ENCODE data around the gene SNCAIP.

The SNCAIP gene

DNA sequence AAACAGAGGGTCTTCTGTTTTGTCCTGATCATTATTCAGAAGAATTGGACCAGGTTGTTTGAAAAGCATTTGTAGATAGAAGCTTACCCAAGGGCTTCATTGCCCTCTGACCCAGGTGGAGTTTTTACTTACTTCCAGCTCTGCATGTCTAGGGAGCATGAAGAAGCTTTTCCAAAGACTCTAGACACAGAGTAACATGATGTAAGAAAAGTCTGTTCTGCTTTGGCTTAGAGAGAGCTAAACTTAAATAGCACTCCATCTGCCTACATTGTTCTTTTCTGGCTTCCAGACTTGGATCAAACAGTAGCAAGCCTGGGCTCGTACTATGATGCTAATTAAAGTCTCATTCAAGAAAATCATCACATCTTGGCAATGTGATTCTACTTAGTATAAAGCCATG, 112.1 kb downstream of the SNCAIP start:
- no peak overlapping the region for H3K27ac Mint-ChIP-seq
- DNase-seq (ENCODE audit: low spot score), result no peak
- H3K4me1 Mint-ChIP-seq (ENCODE audit: low read depth), result no peaks in the 10 kb centered on the region
- H3K27me3 Mint-ChIP-seq (ENCODE audit: low read depth), result no peaks in the 10 kb centered on the region
- no peak overlapping the region for H3K4me3 Mint-ChIP-seq
- H3K36me3 Mint-ChIP-seq (ENCODE audit: low read depth), result no peaks in the 10 kb centered on the region
- no peaks in the 10 kb centered on the region for H3K9me3 Mint-ChIP-seq

DNA sequence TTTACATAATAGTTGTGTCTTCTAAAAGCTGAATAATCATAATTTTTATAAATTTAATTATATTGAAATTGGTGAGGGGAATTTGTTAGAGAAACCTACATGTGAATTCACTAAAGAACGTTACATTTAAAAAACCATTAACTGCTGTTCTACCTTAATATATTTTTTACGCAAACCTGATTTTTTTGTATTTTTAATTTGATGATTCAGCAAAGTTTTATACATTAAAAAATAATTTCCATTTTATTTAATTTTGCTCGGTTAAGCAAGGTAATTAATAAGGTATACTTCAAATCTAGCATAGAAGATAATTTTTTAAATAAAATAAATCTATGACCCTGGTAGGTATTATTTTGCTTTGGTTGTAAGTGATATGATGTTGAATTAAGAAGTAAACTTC, 114.3 kb downstream of the SNCAIP start:
- H3K27ac Mint-ChIP-seq, result no peak overlapping the region
- DNase-seq (ENCODE audit: low spot score), result no peak
- H3K9me3 Mint-ChIP-seq, result no peaks in the 10 kb centered on the region
- no peaks in the 10 kb centered on the region for H3K36me3 Mint-ChIP-seq (ENCODE audit: low read depth)
- no peaks in the 10 kb centered on the region for H3K4me1 Mint-ChIP-seq (ENCODE audit: low read depth)
- H3K4me3 Mint-ChIP-seq, result no peak overlapping the region
- H3K27me3 Mint-ChIP-seq (ENCODE audit: low read depth), result no peaks in the 10 kb centered on the region

DNA sequence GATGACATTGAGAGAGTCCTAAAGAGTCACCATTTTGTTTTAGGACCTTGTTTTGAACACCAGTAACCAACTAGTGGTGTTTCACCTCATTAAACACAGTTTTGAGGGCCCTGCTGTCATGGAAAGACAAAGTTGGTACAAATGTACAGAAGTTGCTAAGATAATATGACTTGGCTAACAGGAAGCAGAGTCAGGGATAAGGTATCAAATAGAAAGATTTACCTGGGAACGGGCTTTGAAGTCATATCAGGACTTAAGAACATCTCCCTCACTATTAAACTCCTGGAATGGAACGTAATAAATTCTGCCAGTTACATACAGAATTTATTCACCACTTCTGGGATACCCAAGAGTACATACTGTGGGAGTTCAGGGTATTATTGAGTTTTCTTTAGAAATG, 115.6 kb downstream of the SNCAIP start:
- no peak overlapping the region for H3K27ac Mint-ChIP-seq
- DNase-seq (ENCODE audit: low spot score), result no peak
- H3K4me3 Mint-ChIP-seq, result no peak overlapping the region
- no peaks in the 10 kb centered on the region for H3K4me1 Mint-ChIP-seq (ENCODE audit: low read depth)
- H3K27me3 Mint-ChIP-seq (ENCODE audit: low read depth), result no peaks in the 10 kb centered on the region
- no peaks in the 10 kb centered on the region for H3K36me3 Mint-ChIP-seq (ENCODE audit: low read depth)
- no peaks in the 10 kb centered on the region for H3K9me3 Mint-ChIP-seq

DNA sequence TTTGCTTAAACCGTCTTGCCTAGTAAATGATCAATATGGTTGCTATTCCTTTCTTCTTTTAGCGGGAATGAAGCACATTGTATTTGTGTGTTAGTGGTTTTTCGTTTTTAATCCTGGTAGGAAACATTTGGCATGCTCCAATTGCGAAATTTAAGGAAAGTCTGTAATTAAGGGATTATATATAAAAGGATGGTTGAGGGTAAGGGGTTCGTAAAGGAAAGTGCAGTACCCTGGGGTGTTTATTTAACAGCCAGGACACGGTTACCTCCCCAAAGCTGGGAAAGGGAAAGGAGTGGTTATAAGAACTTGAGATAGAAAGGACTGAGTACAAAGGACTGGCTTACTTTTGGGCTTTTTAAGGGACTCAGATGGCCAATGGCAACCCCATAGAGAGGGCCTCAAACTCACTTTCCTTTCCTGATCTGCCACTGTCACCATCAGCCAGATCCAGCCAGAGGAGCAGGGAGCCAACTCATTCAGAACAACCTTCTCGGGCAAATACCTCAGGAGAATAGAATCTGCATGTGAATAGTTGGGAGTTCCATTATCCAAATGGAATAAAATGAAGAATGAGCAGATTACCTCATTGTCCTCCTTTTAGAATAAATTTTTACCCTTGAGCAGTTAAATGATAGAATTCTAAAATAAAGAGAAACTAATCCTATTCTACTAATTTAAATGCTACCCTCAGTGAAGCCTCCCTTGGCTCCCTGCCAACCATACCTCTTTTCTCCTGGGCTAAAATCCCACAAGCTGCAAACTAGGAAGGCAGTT, 117.7 kb downstream of the SNCAIP start:
- Mint-ChIP-seq H3K4me1 (ENCODE audit: low read depth) (no peaks in the 10 kb centered on the region), H3K27ac (no peak overlapping the region), H3K27me3 (ENCODE audit: low read depth) (no peaks in the 10 kb centered on the region), H3K36me3 (ENCODE audit: low read depth) (no peaks in the 10 kb centered on the region), H3K4me3 (no peak overlapping the region), H3K9me3 (no peaks in the 10 kb centered on the region)
- no peak for DNase-seq (ENCODE audit: low spot score)

DNA sequence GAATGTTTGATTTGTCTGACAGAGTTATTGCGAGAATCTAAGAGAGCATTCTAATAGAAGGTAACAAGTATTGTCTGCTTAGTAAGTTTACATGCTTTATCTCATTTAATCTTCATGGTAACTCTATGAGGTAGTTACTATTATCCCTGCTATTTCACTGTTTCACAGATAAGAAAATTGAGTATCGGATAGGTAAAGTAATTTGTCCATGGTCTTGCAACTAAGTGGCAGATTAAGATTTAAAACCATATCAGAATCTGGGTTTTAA, 118.2 kb downstream of the SNCAIP start:
- H3K4me3 Mint-ChIP-seq, result no peak overlapping the region
- DNase-seq (ENCODE audit: low spot score), result no peak
- H3K36me3 Mint-ChIP-seq (ENCODE audit: low read depth), result no peaks in the 10 kb centered on the region

DNA sequence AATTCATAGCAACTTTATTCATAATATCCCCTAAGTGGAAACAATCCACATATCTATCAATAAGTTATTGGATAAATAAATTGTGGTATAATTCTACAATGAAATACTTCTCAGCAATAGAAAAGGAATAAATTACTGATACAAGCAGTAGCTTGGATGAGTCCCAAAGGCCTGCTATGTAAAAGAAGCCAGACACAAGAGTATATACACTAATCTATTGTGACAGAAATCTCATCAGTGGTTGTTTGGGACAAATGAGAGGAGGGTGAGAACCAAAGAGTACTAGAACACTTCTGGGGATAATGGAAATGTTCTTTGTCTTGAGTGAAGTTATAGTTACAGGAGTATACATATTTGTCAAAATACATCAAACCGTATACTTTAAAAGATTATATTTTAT, 119.3 kb downstream of the SNCAIP start:
- no peak for DNase-seq (ENCODE audit: low spot score)
- Mint-ChIP-seq H3K4me3 (no peak overlapping the region), H3K4me1 (ENCODE audit: low read depth) (no peaks in the 10 kb centered on the region), H3K9me3 (no peaks in the 10 kb centered on the region), H3K27ac (no peak overlapping the region), H3K27me3 (ENCODE audit: low read depth) (no peaks in the 10 kb centered on the region), H3K36me3 (ENCODE audit: low read depth) (no peaks in the 10 kb centered on the region)

More for the DNA sequence above, 118.2 kb downstream of the SNCAIP start:
- Mint-ChIP-seq H3K9me3 (no peaks in the 10 kb centered on the region), H3K4me1 (ENCODE audit: low read depth) (no peaks in the 10 kb centered on the region), H3K27me3 (ENCODE audit: low read depth) (no peaks in the 10 kb centered on the region), H3K27ac (no peak overlapping the region)

DNA sequence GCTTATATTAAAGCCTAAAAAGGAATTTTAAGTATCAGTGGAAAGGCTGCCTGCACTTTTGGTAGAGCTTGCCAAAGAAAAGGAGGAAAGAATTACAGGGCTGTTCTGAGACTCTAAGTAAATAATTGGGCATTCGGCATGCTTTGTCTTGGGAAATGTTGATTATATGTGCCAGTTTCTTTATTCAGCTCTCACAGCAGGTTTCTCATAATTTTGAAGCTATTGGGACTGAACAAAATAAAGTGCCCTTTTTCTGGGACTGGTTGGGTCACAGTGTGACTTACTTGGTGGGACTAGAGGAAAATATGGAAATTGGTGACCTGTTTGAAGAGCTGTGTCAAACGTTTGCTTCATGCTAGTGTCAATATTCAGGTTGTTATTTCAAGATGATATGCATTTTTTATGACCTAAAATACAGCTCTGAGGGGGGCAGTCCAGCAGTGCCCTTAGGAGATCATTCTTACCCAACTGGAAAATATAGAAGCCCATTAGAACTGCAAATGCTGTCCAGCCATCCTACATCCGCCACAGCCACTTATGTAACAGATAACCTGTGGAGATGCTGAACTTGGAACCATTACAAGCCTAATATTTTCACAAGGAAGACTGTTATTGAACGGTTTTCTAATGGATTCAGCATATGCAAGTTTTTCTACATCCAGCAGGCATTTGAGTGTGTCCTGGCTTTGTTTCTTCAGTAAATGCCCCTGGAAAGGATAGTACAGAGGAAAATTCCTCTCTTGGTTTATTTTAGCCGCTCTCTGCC, 122.4 kb downstream of the SNCAIP start:
- no peaks in the 10 kb centered on the region for H3K27me3 Mint-ChIP-seq (ENCODE audit: low read depth)
- no peak for DNase-seq (ENCODE audit: low spot score)
- H3K9me3 Mint-ChIP-seq, result no peaks in the 10 kb centered on the region
- H3K4me3 Mint-ChIP-seq, result no peak overlapping the region
- no peaks in the 10 kb centered on the region for H3K36me3 Mint-ChIP-seq (ENCODE audit: low read depth)
- no peaks in the 10 kb centered on the region for H3K4me1 Mint-ChIP-seq (ENCODE audit: low read depth)
- no peak overlapping the region for H3K27ac Mint-ChIP-seq

DNA sequence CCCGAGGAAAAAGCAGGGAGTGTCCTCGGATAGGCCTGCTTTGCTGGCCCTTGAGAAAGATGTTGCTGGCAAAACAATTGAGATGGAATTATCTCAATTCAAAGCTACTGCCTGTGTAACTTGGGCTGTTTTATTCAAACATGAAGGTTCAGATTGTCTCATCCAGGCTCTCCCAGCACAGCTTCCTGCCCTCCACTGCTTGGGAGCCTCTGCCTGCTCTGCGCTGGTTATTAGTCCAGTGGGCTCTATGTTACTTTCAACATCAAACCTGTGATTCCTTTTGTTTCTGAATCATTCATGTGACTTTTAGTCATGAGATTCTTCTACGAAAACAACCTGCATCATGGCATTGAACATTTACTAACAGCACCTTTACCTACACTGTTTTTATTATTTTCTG, 123.2 kb downstream of the SNCAIP start:
- H3K4me1 Mint-ChIP-seq (ENCODE audit: low read depth), result no peaks in the 10 kb centered on the region
- no peak overlapping the region for H3K27ac Mint-ChIP-seq
- no peaks in the 10 kb centered on the region for H3K27me3 Mint-ChIP-seq (ENCODE audit: low read depth)
- H3K4me3 Mint-ChIP-seq, result no peak overlapping the region
- no peaks in the 10 kb centered on the region for H3K9me3 Mint-ChIP-seq
- no peak for DNase-seq (ENCODE audit: low spot score)
- H3K36me3 Mint-ChIP-seq (ENCODE audit: low read depth), result no peaks in the 10 kb centered on the region

DNA sequence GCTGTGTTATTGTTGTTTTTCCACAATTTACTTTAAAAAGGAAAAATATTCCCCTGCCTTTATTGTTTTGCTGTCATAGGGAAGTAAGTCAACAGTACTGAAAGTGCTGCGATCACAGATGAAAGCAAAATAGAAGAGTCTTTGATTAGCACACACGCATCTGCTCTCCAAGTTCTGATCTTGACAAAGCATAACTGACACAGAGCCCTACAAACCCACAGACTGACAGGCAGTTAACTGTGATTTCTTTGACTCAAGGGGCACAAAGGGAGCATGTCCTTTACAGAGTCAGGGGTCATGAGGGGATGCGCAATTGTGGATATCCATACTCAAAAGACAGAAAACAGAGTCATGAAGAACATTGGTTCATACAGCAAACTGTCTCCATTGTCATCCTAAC, 123.7 kb downstream of the SNCAIP start:
- Mint-ChIP-seq H3K27ac (no peak overlapping the region), H3K27me3 (ENCODE audit: low read depth) (no peaks in the 10 kb centered on the region), H3K4me1 (ENCODE audit: low read depth) (no peaks in the 10 kb centered on the region), H3K36me3 (ENCODE audit: low read depth) (no peaks in the 10 kb centered on the region), H3K4me3 (no peak overlapping the region), H3K9me3 (no peaks in the 10 kb centered on the region)
- no peak for DNase-seq (ENCODE audit: low spot score)

DNA sequence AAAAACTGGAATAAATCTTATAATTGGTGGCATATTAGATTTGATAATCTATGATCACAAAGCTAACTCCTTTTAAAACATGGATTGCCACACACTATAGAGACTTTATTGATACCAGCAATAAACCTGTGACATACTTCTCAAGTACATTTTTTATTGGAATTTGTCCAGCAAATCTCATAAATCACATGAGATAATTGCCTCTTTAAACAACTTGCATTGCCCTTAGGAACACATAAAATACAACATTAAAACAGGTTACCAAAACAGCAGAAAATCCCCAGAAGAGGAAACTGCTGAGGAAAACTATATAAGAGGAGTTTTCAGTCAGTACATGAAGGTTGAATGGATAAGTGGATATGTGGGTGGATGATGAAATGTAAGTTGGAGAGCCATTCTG, 124.6 kb downstream of the SNCAIP start:
- Mint-ChIP-seq H3K4me1 (ENCODE audit: low read depth) (no peaks in the 10 kb centered on the region), H3K4me3 (no peak overlapping the region), H3K9me3 (no peaks in the 10 kb centered on the region), H3K27me3 (ENCODE audit: low read depth) (no peaks in the 10 kb centered on the region), H3K27ac (no peak overlapping the region), H3K36me3 (ENCODE audit: low read depth) (no peaks in the 10 kb centered on the region)
- DNase-seq (ENCODE audit: low spot score), result no peak

DNA sequence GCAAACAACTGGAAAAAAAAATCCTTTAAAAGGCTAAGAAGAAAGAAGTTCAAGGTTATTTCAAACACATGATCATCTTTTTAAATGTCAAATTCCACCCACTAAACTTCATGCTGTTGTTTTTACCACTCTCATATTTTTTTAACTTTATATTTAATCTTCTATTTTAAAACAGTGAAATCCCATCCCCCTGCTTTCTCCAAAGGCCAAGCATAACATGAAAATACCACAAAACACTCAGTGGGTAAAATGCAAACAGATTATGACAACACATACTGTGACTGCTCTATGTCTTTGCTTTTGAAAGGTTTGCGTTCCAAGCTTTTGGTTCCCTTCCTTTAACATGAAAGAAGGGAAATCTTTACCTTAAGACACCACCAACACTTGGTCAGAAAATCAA, 127.6 kb downstream of the SNCAIP start:
- no peak overlapping the region for H3K27ac Mint-ChIP-seq
- no peaks in the 10 kb centered on the region for H3K4me1 Mint-ChIP-seq (ENCODE audit: low read depth)
- no peak overlapping the region for H3K4me3 Mint-ChIP-seq
- no peak for DNase-seq (ENCODE audit: low spot score)
- H3K27me3 Mint-ChIP-seq (ENCODE audit: low read depth), result no peaks in the 10 kb centered on the region
- no peaks in the 10 kb centered on the region for H3K36me3 Mint-ChIP-seq (ENCODE audit: low read depth)
- H3K9me3 Mint-ChIP-seq, result no peaks in the 10 kb centered on the region

DNA sequence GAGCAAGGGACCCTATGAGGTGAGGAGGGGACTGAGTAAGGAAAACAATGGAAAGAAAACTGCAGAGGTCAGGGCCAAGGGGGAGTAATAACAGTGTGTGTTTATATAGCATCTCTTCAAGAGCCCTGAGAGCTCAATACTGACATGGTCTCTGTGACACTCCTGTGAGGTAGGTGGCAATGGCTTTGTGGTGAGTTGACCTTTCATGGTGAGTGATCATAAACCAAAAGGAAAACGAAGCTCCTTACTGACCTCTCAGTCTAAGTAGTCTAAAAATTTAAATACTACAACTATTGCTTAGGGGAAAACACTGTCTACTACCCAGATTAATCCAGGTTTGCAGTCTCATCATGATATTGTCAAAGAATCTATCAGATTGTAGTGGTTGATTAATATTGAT, 130.9 kb downstream of the SNCAIP start:
- Mint-ChIP-seq H3K27me3 (ENCODE audit: low read depth) (no peaks in the 10 kb centered on the region), H3K36me3 (ENCODE audit: low read depth) (no peaks in the 10 kb centered on the region), H3K9me3 (no peaks in the 10 kb centered on the region), H3K4me1 (ENCODE audit: low read depth) (no peaks in the 10 kb centered on the region), H3K4me3 (no peak overlapping the region), H3K27ac (no peak overlapping the region)
- no peak for DNase-seq (ENCODE audit: low spot score)

DNA sequence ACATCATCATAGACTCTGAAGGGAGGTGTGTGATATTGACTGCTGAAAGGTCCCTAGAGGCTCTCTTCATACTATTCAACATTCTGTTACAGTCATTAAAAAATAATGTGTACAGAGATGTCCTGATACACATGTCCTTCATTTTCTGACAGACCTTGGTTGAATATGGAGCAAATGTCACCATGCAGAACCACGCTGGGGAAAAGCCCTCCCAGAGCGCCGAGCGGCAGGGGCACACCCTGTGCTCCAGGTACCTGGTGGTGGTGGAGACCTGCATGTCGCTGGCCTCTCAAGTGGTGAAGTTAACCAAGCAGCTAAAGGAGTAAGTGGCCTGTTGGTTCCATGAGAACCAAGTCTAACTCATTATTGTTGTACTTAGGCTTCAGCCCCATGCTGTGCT, 132.4 kb downstream of the SNCAIP start:
- Mint-ChIP-seq H3K4me1 (ENCODE audit: low read depth) (no peaks in the 10 kb centered on the region), H3K9me3 (no peaks in the 10 kb centered on the region), H3K27me3 (ENCODE audit: low read depth) (no peaks in the 10 kb centered on the region), H3K4me3 (no peak overlapping the region), H3K36me3 (ENCODE audit: low read depth) (no peaks in the 10 kb centered on the region), H3K27ac (no peak overlapping the region)
- DNase-seq (ENCODE audit: low spot score), result no peak

DNA sequence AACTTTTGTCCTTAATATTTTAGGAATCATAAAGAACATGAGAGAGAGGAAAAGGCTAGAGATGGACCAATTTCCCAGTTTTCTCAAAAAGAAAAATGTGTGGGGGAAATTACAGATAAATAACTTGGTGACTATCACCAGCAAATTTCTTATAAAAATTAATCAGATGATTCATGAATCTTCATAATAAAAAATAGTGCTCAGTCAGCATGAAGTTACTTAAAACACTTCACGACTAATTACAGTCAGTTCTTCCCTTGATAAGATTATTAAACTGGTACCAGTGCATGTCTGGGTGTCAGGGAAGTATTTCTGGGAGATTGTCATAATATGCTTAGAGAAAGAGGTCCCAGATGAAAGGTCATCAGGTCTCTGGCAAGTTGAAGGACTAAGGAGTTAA, 133.0 kb downstream of the SNCAIP start:
- no peaks in the 10 kb centered on the region for H3K9me3 Mint-ChIP-seq
- no peak overlapping the region for H3K27ac Mint-ChIP-seq

DNA sequence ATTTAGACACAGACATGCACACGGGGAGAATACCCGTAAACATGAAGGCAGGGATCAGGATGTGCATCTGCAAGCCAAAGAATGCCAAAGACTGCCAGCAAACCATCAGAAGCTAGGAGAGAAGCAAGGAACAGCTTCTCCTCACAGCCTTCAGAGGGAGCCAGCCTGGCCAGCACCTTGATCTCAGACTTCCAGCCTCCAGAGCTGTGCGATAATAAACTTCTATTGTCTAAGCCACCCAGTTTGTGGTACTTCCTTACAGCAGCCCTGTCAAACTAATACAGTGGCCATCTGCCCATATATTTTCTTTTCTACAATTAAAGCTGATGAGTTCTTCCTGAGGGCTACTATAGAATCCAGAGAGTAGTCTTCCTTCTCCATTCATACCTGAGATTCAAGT, 135.0 kb downstream of the SNCAIP start:
- H3K4me3 Mint-ChIP-seq, result no peak overlapping the region
- no peak overlapping the region for H3K27ac Mint-ChIP-seq
- no peaks in the 10 kb centered on the region for H3K36me3 Mint-ChIP-seq (ENCODE audit: low read depth)
- H3K27me3 Mint-ChIP-seq (ENCODE audit: low read depth), result no peaks in the 10 kb centered on the region
- H3K4me1 Mint-ChIP-seq (ENCODE audit: low read depth), result no peaks in the 10 kb centered on the region
- DNase-seq (ENCODE audit: low spot score), result no peak
- H3K9me3 Mint-ChIP-seq, result no peaks in the 10 kb centered on the region

More for the DNA sequence above, 133.0 kb downstream of the SNCAIP start:
- H3K36me3 Mint-ChIP-seq (ENCODE audit: low read depth), result no peaks in the 10 kb centered on the region
- no peaks in the 10 kb centered on the region for H3K4me1 Mint-ChIP-seq (ENCODE audit: low read depth)
- H3K4me3 Mint-ChIP-seq, result no peak overlapping the region
- no peaks in the 10 kb centered on the region for H3K27me3 Mint-ChIP-seq (ENCODE audit: low read depth)
- DNase-seq (ENCODE audit: low spot score), result no peak

Measured in T-helper 2 cell treated with Interferon-gamma antibody and Interleukin-4, amounts not matched to agents 5 μg/mL and 100 μg/mL, for 36 hours (primary cell).